ENCODE results near the gene NEDD9. TPM values are rescaled to one million over a fixed set of nuclear protein-coding genes. Genes with fewer than 3 reads are reported as not detected.
A peak's percentile ranks its signal among the peaks of the same experiment; 100 is the strongest.

NEDD9 gene
- total and polyA plus RNA-seq, 2 of the 4 experiments (the other 2 are of a cell fraction), result 7.6 to 16.5 TPM

DNA sequence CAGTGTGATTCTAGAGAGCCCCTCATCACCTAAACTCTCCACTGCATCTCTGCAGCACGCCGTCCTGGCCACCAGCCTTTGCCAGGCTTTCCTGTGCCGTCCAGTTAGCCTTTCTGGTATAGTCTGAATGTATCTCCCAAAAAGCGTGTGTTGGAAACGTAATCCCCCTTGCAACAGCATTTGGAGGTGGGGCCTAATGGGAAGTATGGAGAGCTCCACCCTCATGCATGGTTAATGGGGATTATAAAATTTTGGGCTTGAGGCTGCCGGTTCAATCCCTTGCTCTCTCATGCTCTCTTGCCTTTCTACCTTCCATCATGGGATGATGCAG is 53.4 kb downstream of the NEDD9 start:
- no peak overlapping the region for H3K9ac ChIP-seq (ENCODE audit: low read depth, low read length)
- H3K9me3 ChIP-seq (ENCODE audit: control insufficient read depth, insufficient read depth, low read length), result no peaks in the 10 kb centered on the region
- TF ChIP-seq POLR2A (IDR thresholded peaks at IDR 0.05; ENCODE audit: low read depth, low read length) (no peak), FOS (IDR thresholded peaks at IDR 0.05; ENCODE audit: low read depth, low read length) (no peak), RAD21 (IDR thresholded peaks at IDR 0.05; ENCODE audit: low read length) (no peak), MAZ (IDR thresholded peaks at IDR 0.05; ENCODE audit: borderline replicate concordance, low read depth, low read length) (no peak)
- TF ChIP-seq, protein P1, sequence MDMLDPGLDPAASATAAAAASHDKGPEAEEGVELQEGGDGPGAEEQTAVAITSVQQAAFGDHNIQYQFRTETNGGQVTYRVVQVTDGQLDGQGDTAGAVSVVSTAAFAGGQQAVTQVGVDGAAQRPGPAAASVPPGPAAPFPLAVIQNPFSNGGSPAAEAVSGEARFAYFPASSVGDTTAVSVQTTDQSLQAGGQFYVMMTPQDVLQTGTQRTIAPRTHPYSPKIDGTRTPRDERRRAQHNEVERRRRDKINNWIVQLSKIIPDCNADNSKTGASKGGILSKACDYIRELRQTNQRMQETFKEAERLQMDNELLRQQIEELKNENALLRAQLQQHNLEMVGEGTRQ (IDR thresholded peaks at IDR 0.05; ENCODE audit: low read depth, low read length), result no peak
- intact Hi-C loops (cut with micrococcal nuclease) (no loop called here), dilution Hi-C loops (cut with HindIII; ENCODE audit: low sequenced_read_pairs, unreplicated experiment) (no loop called here), in situ Hi-C loops (cut with MboI; ENCODE audit: low sequenced_read_pairs) (no loop called here)
- BruUV-seq (replicated peaks), result no TSS peak
- ChIA-PET POLR2A (ENCODE audit: unreplicated experiment) (no interaction called here), CTCF (no interaction called here)
- no peaks in the 10 kb centered on the region for H3K4me1 ChIP-seq (ENCODE audit: control insufficient read depth, insufficient read depth, low read length)
- H2BK120ac ChIP-seq (ENCODE audit: low read depth, low read length), result no peak overlapping the region
- no peaks in the 10 kb centered on the region for H3K9me1 ChIP-seq (ENCODE audit: insufficient read depth, low read length)
- H3K18ac ChIP-seq (ENCODE audit: low read depth, low read length), result no peak overlapping the region
- no peak overlapping the region for H3K23ac ChIP-seq (ENCODE audit: low read depth, low read length)
- no peak overlapping the region for H2BK5ac ChIP-seq (ENCODE audit: low read depth, low read length, poor library complexity, severe bottlenecking)
- no peak overlapping the region for H4K91ac ChIP-seq (ENCODE audit: insufficient read depth, low read depth, low read length)
- H2BK20ac ChIP-seq (ENCODE audit: low read depth, low read length), result no peak overlapping the region
- no peaks in the 10 kb centered on the region; the same call in 1 of the 2 replicates for H3K36me3 ChIP-seq (ENCODE audit: control insufficient read depth, insufficient read depth, low read length)
- no peak overlapping the region for H3K4ac ChIP-seq (ENCODE audit: low read depth, low read length)
- H2BK15ac ChIP-seq (ENCODE audit: low read depth, low read length), result no peak overlapping the region
- peaks cover 0 to 4% of the 10 kb centered on the region in 2 experiments; a peak in 1 of 4 replicates for H3K79me1 ChIP-seq (ENCODE audit: low read depth in 1 of 2, low read length in 2 of 2)
- WGBS, 2 experiments (ENCODE audit: extremely low coverage in 2 of 2, insufficient read length in 1 of 2), result 100% methylated on average over 1 of the region's 6 CpGs; no CpG with 5 or more reads in 1 of the 2 experiments
- H4K8ac ChIP-seq (ENCODE audit: low read depth in 2 of 2, low read length in 2 of 2), result no peak overlapping the region
- H3K14ac ChIP-seq (replicated peaks; ENCODE audit: low read depth, low read length), result no peak overlapping the region
- no peak overlapping the region for H2AK9ac ChIP-seq (replicated peaks; ENCODE audit: low read depth, low read length, poor library complexity)
- H2AFZ ChIP-seq (replicated peaks; ENCODE audit: low read length, poor library complexity), result no peak overlapping the region
- peak overlapping the region; percentile 65; the same call in 1 of the 2 replicates for H2AK5ac ChIP-seq (ENCODE audit: low read depth, low read length)
- no peak overlapping the region for H3K56ac ChIP-seq (ENCODE audit: extremely low read depth, insufficient read depth, low read length)
- no peaks in the 10 kb centered on the region for H3K27me3 ChIP-seq (ENCODE audit: control insufficient read depth, insufficient read depth, low read length)
- no peak overlapping the region for H4K5ac ChIP-seq (ENCODE audit: low read depth, low read length)
- no peak overlapping the region for H3K4me2 ChIP-seq (ENCODE audit: low read depth, low read length)
- DNase-seq (no peak), ATAC-seq (ENCODE audit: low read depth) (no peak)
- no peak overlapping the region for H3K27ac ChIP-seq (ENCODE audit: insufficient read depth, low read length)
- H4K20me1 ChIP-seq (ENCODE audit: insufficient read depth, low read length), result no peaks in the 10 kb centered on the region
- no peak overlapping the region for H3K4me3 ChIP-seq (ENCODE audit: insufficient read depth, low read depth, low read length)

All from IMR-90 (cell line).